Spinal cord (tissue), 10 donors: ENCODE measurements around the gene PRDX1. TPM values are rescaled to one million over a fixed set of nuclear protein-coding genes. Genes with fewer than 3 reads are reported as not detected.
"Not testable (repeated sequence)": the region's sequence is repeated elsewhere in the genome, so short reads cannot be mapped to it uniquely, and the experiment has no call there.

Source experiments
- DNase-seq, 6 donors: peaks; one replicate each; pipeline versions ENCODE4 v3.0.0 to v3.0.0-alpha.2; 2013 to 2015; ENCODE audit warnings: low spot score in 6 of 6, low read depth in 4 of 6
- H3K27ac ChIP-seq: one replicate; pipeline ENCODE4 v1.5.1; 2013; ENCODE audit warnings: low read depth, low read length, control low read depth
- H3K27me3 ChIP-seq: one replicate; pipeline ENCODE4 v1.6.1; 2013; ENCODE audit warnings: low read length; ENCODE audit not compliant: control insufficient read depth, insufficient read depth
- H3K36me3 ChIP-seq: one replicate; pipeline ENCODE4 v1.6.1; 2013; ENCODE audit warnings: low read length; ENCODE audit not compliant: control insufficient read depth, insufficient read depth
- H3K4me1 ChIP-seq: one replicate; pipeline ENCODE4 v1.6.1; 2013; ENCODE audit warnings: low read length; ENCODE audit not compliant: control insufficient read depth, insufficient read depth
- H3K4me3 ChIP-seq: one replicate; pipeline ENCODE4 v1.5.1; 2013; ENCODE audit warnings: low read depth, low read length, control low read depth
- H3K9me3 ChIP-seq: one replicate; pipeline ENCODE4 v1.6.1; 2013; ENCODE audit warnings: low read length; ENCODE audit not compliant: control insufficient read depth, insufficient read depth
- WGBS: methylation state at CpG from one replicate; pipeline ENCODE4 v1.1.5; 2013; ENCODE audit warnings: missing lambda C conversion rate; ENCODE audit not compliant: insufficient coverage; 5-methylcytosine and 5-hydroxymethylcytosine counted together
- polyA plus RNA-seq, 2 donors: library from polyadenylated mRNA; unstranded; fragments of 120-200 nt; gene quantifications; one replicate each; pipeline ENCODE4 v1.2.1, GENCODE V29; 2013; ENCODE audit not compliant: insufficient read length in 2 of 2
- total RNA-seq, 2 donors: library from RNA; depleted of rRNA in 1 of 2; stranded (reverse); fragments of 120-200 nt in 1 of 2; fragments of >200 nt in 1 of 2; gene quantifications; one replicate each; pipeline versions ENCODE4 v1.2.3 to v1.2.4, GENCODE V29; 2013 to 2014
- donor health status: healthy.

Gene PRDX1
- total and polyA plus RNA-seq, 4 donors = 393 to 504 (median 477) TPM

DNA sequence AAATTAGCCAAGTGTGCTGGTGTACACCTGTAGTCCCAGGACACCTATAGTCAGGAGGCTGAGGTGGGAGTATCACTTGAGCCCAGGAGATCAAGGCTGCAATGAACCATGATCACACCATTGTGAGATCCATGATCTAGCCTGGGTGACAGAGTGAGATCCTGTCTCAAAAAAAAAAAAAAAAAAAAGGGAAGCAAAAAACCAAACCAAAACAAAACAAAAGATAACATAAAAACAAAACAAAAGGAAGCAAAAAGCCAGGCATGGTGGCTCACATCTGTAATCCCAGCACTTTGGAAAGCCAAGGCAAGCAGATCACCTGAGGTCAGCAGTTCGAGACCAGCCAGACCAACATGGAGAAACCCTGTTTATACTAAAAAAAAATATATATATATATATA is 19.5 kb upstream of the PRDX1 start:
- DNase-seq = no peak
- Histone ChIP-seq H3K9me3 (no peaks in the 10 kb centered on the region), H3K27me3 (no peaks in the 10 kb centered on the region), H3K4me1 (no peaks in the 10 kb centered on the region), H3K36me3 (no peaks in the 10 kb centered on the region), H3K27ac (no peak overlapping the region), H3K4me3 (no peak overlapping the region)
- no CpG with 5 or more reads among the region's 1 CpG for WGBS

DNA sequence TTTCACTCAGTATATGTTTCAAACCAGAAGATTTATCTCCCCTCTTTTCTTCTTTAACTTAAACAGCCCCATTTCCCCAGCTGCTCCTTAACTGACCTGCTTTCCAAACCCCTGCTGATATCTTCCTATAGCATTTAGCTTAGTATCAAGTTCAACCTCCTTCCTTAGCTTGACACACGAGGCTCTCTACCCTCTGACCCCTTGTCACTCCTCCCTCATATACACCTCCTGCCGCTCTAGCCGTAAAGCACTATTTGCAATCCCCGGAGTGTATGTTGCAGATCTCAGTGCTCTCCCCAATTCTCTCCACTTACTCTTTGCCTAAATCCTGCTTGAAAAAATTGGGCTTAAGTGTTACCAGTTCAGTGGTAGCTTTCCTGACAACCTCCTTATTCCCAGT is 15.2 kb upstream of the PRDX1 start:
- Histone ChIP-seq H3K9me3 (no peaks in the 10 kb centered on the region), H3K4me3 (no peak overlapping the region), H3K27me3 (no peaks in the 10 kb centered on the region), H3K27ac (no peak overlapping the region), H3K4me1 (no peaks in the 10 kb centered on the region), H3K36me3 (no peaks in the 10 kb centered on the region)
- no peak for DNase-seq
- WGBS = 59% methylated on average over 4 of the region's 4 CpGs

DNA sequence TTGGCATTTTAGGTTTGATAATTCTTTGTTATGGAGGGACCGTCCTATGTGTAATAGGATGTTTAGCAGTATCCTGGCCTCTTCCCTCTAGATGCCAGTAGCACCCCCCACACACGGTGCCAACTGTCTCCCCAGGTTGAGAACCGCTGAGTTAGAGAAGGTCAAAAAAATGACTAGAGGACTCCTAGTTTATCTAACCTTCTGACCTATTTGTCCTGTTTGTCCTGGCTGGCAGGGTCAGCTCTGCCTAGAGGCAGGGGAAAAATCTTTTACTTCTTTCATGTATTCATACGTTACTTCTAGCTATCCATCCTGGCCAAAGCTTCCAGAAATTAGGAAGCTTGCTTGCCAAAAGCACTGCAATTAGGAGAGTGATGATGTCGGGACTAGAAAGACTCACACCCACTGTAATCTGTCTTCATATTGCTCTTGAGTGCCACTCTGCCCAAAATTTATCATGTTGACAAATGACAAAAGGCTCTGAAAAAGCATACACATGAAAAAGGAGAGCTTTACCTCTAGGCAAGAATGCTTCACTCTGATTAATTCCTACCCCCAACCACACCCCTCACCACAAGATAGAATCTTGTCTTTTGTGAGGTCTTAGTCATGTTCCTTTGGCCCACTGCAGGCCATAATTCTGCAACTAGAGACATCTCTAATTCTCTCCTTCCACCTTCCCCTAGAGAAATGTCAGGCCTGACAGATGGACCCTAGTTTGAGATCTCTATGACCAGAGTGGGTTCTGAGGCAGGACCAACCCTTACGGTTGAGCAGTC is 14.5 kb upstream of the PRDX1 start:
- 47% methylated on average over 2 of the region's 6 CpGs for WGBS
- Histone ChIP-seq H3K4me3 (no peak overlapping the region), H3K36me3 (no peaks in the 10 kb centered on the region)

DNA sequence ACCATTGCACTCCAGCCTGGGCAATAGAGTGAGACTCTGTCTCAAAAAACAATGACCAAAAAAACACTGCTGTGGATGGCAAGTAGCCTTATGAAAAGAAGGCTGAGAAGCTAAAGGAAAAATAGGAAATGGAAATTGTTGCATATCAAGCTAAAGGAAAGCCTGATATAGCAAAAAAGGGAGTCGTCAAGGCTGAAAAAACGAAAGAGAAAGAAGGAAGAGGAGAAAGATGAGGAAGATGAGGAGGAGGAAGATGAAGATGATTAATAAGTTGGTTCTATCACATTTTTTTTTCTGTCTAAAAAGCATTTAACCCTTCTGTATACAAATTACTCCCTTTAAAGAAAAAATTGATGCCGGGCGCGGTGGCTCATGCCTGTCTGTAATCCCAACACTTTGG is 10.2 kb upstream of the PRDX1 start:
- H3K4me1 ChIP-seq = no peaks in the 10 kb centered on the region
- no peak for DNase-seq
- WGBS = 98% methylated on average over 5 of the region's 5 CpGs
- H3K36me3 ChIP-seq = no peaks in the 10 kb centered on the region
- no peaks in the 10 kb centered on the region for H3K27me3 ChIP-seq
- no peak overlapping the region for H3K27ac ChIP-seq
- no peaks in the 10 kb centered on the region for H3K9me3 ChIP-seq
- H3K4me3 ChIP-seq = no peak overlapping the region

More for the DNA sequence above, 14.5 kb upstream of the PRDX1 start:
- Histone ChIP-seq H3K27ac (no peak overlapping the region), H3K4me1 (no peaks in the 10 kb centered on the region), H3K9me3 (no peaks in the 10 kb centered on the region), H3K27me3 (no peaks in the 10 kb centered on the region)
- DNase-seq = peak in 1 of 6 donors; percentile 42

- Histone ChIP-seq H3K27ac (no peak overlapping the region), H3K4me3 (no peak overlapping the region), H3K9me3 (no peaks in the 10 kb centered on the region), H3K4me1 (no peaks in the 10 kb centered on the region), H3K27me3 (no peaks in the 10 kb centered on the region), H3K36me3 (no peaks in the 10 kb centered on the region)
- DNase-seq = no peak
- WGBS = 100% methylated on average over 2 of the region's 11 CpGs
These were observed 9.0 kb upstream of the PRDX1 start for GRCh38 chr1:45530632-45531135.

- Histone ChIP-seq H3K4me1 (peaks cover under 1% of the 10 kb centered on the region), H3K9me3 (no peaks in the 10 kb centered on the region), H3K36me3 (no peaks in the 10 kb centered on the region), H3K27ac (no peak overlapping the region), H3K27me3 (no peaks in the 10 kb centered on the region), H3K4me3 (no peak overlapping the region)
- no peak for DNase-seq
- WGBS = no CpG with 5 or more reads among the region's 1 CpG
These were observed 4.5 kb upstream of the PRDX1 start for GRCh38 chr1:45526135-45526644.

DNA sequence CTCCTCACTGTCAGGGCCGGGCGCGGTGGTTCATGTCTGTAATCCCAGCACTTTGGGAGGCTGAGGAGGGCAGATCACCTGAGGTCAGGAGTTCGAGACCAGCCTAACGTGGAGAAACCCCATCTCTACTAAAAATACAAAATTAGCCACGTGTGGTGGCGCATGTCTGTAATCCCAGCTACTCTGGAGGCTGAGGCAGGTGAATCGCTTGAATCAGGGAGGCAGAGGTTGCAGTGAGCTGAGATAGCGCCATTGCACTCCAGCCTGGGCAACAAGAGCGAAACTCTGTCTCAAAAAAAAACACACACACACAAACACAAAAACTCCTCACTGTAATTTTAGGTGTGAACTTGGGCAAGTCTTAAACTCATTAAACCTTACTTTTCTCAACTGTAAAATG is 2.3 kb upstream of the PRDX1 start:
- H3K4me1 ChIP-seq = peaks cover 18% of the 10 kb centered on the region
- H3K9me3 ChIP-seq, H3K36me3 ChIP-seq, H3K4me3 ChIP-seq, H3K27ac ChIP-seq, H3K27me3 ChIP-seq, DNase-seq: not testable (repeated sequence)
- no CpG with 5 or more reads among the region's 10 CpGs for WGBS

GRCh38 chr1:45523516-45523915 is 1.8 kb upstream of the PRDX1 start:
- H3K27ac ChIP-seq, H3K9me3 ChIP-seq, DNase-seq, H3K27me3 ChIP-seq, H3K36me3 ChIP-seq, H3K4me3 ChIP-seq: not testable (repeated sequence)
- WGBS = no CpG with 5 or more reads among the region's 2 CpGs
- peaks cover 18% of the 10 kb centered on the region for H3K4me1 ChIP-seq

DNA sequence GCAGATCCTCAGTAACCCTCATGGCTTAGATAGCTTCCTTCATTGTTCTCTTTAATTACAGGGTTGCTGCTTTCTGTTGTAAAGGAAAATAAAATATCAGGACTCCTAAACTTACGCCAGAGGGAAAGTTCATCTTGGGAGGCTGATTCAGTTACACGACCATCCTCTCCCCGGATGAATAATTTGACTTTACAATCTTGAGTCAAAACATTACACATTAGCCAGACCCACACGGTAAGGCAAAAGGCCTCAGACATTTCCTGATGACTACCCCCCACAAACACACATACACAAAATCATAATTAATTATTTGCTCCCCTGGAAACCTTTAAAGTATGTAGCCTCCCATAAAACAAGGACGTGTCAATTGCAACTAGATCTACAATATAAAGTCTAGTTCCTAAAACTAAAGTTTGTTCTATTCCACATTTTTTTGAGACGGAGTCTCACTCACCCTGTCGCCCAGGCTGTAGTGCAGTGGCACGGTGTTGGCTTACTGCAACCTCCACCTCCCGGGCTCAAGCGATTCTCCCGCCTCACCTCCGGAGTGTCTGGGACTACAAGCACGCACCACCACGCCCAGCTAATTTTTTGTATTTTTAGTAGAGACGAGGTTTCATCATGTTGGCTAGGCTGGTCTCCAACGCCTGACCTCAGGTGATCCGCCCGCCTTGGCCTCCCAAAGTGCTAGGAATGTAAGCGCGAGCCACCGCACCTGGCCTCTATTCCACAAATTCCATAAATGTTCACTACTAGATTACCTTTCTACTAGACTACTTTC is 830 bp upstream of the PRDX1 start:
- DNase-seq = no peak
- Histone ChIP-seq H3K36me3 (peaks cover 3% of the 10 kb centered on the region), H3K9me3 (no peaks in the 10 kb centered on the region), H3K4me3 (peak overlapping the region; percentile 87), H3K4me1 (peaks cover 20% of the 10 kb centered on the region), H3K27me3 (no peaks in the 10 kb centered on the region), H3K27ac (peak overlapping the region; percentile 89)
- WGBS = 81% methylated on average over 14 of the region's 21 CpGs
